Mesenchymal stem cell (in vitro differentiated cells and primary cell): ENCODE measurements around the gene IL17F.

Experiments used
- DNase-seq: peaks from one replicate; pipeline ENCODE4 v3.0.0-alpha.2; 2013
- H2AFZ ChIP-seq: one replicate; pipeline ENCODE4 v1.6.1; 2013; ENCODE audit warnings: low read depth, mild to moderate bottlenecking, control low read depth, inconsistent platforms, low read length, moderate library complexity
- H2AK5ac ChIP-seq: 2 replicates; pipeline ENCODE4 v1.6.1; 2013; ENCODE audit warnings: low read length, moderate library complexity, mild to moderate bottlenecking, inconsistent platforms; ENCODE audit not compliant: severe bottlenecking
- H2BK120ac ChIP-seq: one replicate; pipeline ENCODE4 v1.6.1; 2013; ENCODE audit warnings: low read depth, mild to moderate bottlenecking, inconsistent platforms, low read length, moderate library complexity
- H2BK12ac ChIP-seq, 2 experiments: one replicate each; pipeline ENCODE4 v1.6.1; 2013; ENCODE audit warnings: inconsistent platforms in 2 of 2, low read length in 2 of 2, mild to moderate bottlenecking in 2 of 2, moderate library complexity in 2 of 2, control low read depth in 1 of 2
- H2BK15ac ChIP-seq: one replicate; pipeline ENCODE4 v1.6.1; 2013; ENCODE audit warnings: mild to moderate bottlenecking, low read depth, inconsistent platforms; ENCODE audit not compliant: poor library complexity, severe bottlenecking
- H2BK5ac ChIP-seq: 2 replicates; pipeline ENCODE4 v1.6.1; 2013; ENCODE audit warnings: low read depth, mild to moderate bottlenecking, low read length, control low read depth, inconsistent platforms; ENCODE audit not compliant: poor library complexity, severe bottlenecking
- H3K14ac ChIP-seq, 2 experiments: one replicate each; pipeline ENCODE4 v1.6.1; 2013; ENCODE audit warnings: inconsistent platforms in 2 of 2, low read length in 2 of 2, control low read depth in 1 of 2, mild to moderate bottlenecking in 1 of 2, moderate library complexity in 1 of 2
- H3K18ac ChIP-seq, 2 experiments: one replicate each; pipeline ENCODE4 v1.6.1; 2013; ENCODE audit warnings: inconsistent platforms in 2 of 2, low read length in 2 of 2, control low read depth in 1 of 2, low read depth in 1 of 2, mild to moderate bottlenecking in 1 of 2
- H3K23ac ChIP-seq, 2 experiments: one replicate each; pipeline ENCODE4 v1.6.1; 2013; ENCODE audit warnings: inconsistent platforms in 2 of 2, low read length in 2 of 2, mild to moderate bottlenecking in 2 of 2, moderate library complexity in 2 of 2, control low read depth in 1 of 2
- H3K27ac ChIP-seq: 2 replicates; pipeline ENCODE4 v1.5.1; 2013; ENCODE audit warnings: mild to moderate bottlenecking, moderate library complexity, low read length, control low read depth, inconsistent platforms; ENCODE audit not compliant: poor library complexity, severe bottlenecking
- H3K27me3 ChIP-seq, 2 experiments: 2 replicates each; pipeline versions ENCODE4 v1.6.1 to v1.7.0; 2013; ENCODE audit warnings: low read length in 2 of 2, mild to moderate bottlenecking in 2 of 2, moderate library complexity in 2 of 2, control low read depth in 1 of 2, inconsistent platforms in 1 of 2; ENCODE audit not compliant: control insufficient read depth in 1 of 2, insufficient read depth in 1 of 2
- H3K36me3 ChIP-seq, 2 experiments: 2 replicates each; pipeline versions ENCODE4 v1.6.1 to v1.7.0; 2013; ENCODE audit warnings: low read length in 2 of 2, control low read depth in 1 of 2, inconsistent platforms in 1 of 2, low read depth in 1 of 2, mild to moderate bottlenecking in 1 of 2; ENCODE audit not compliant: insufficient read depth in 2 of 2, control insufficient read depth in 1 of 2
- H3K4ac ChIP-seq, 2 experiments: one replicate each; pipeline ENCODE4 v1.6.1; 2013; ENCODE audit warnings: inconsistent platforms in 2 of 2, low read length in 2 of 2, mild to moderate bottlenecking in 2 of 2, moderate library complexity in 2 of 2, control low read depth in 1 of 2, low read depth in 1 of 2
- H3K4me1 ChIP-seq: 2 replicates; pipeline ENCODE4 v1.6.1; 2013; ENCODE audit warnings: low read depth, low read length, control low read depth; ENCODE audit not compliant: control insufficient read depth, insufficient read depth
- H3K4me2 ChIP-seq: 2 replicates; pipeline ENCODE4 v1.6.1; 2013; ENCODE audit warnings: low read length, mild to moderate bottlenecking, inconsistent platforms; ENCODE audit not compliant: poor library complexity, severe bottlenecking
- H3K4me3 ChIP-seq, 2 experiments: 2 replicates each; pipeline versions ENCODE4 v1.5.1 to v1.7.0; 2013; ENCODE audit warnings: low read length in 2 of 2, mild to moderate bottlenecking in 2 of 2, control low read depth in 1 of 2, low read depth in 1 of 2; ENCODE audit not compliant: insufficient read depth in 1 of 2
- H3K79me1 ChIP-seq: replicated peaks from 2 replicates; pipeline ENCODE4 v1.6.1; 2013; ENCODE audit warnings: mild to moderate bottlenecking, control low read depth, low read length, inconsistent platforms; ENCODE audit not compliant: poor library complexity, severe bottlenecking
- H3K9ac ChIP-seq: 2 replicates; pipeline ENCODE4 v1.7.0; 2013; ENCODE audit warnings: mild to moderate bottlenecking, low read length, moderate library complexity
- H3K9me3 ChIP-seq: 2 replicates; pipeline ENCODE4 v1.7.0; 2013; ENCODE audit warnings: mild to moderate bottlenecking, low read length; ENCODE audit not compliant: control insufficient read depth
- H4K8ac ChIP-seq: one replicate; pipeline ENCODE4 v1.6.1; 2013; ENCODE audit warnings: inconsistent platforms, mild to moderate bottlenecking, low read length, moderate library complexity
- H4K91ac ChIP-seq: one replicate; pipeline ENCODE4 v1.6.1; 2013; ENCODE audit warnings: mild to moderate bottlenecking, low read length, inconsistent platforms
- WGBS: methylation state at CpG from one replicate; pipeline ENCODE4 v1.1.7; 2013; ENCODE audit warnings: mixed read lengths; 5-methylcytosine and 5-hydroxymethylcytosine counted together

The IL17F gene

GRCh38 chr6:52233975-52234823 lies 10.1 kb downstream of the IL17F start:
- H3K27me3 ChIP-seq: peaks cover 16 to 35% of the 10 kb centered on the region in 2 experiments
- no peaks in the 10 kb centered on the region for H3K9me3 ChIP-seq
- no peak overlapping the region for H2AK5ac ChIP-seq
- H3K9ac ChIP-seq: peak overlapping the region; percentile 28
- no peak overlapping the region for H3K4me3 ChIP-seq
- DNase-seq: peak; percentile 39
- no peak overlapping the region for H3K14ac ChIP-seq
- no peak overlapping the region for H4K91ac ChIP-seq
- H3K4ac ChIP-seq: no peak overlapping the region
- H2BK15ac ChIP-seq: no peak overlapping the region
- no peak overlapping the region for H2AFZ ChIP-seq
- H4K8ac ChIP-seq: no peak overlapping the region
- H3K27ac ChIP-seq: no peak overlapping the region
- H3K36me3 ChIP-seq: no peaks in the 10 kb centered on the region
- no peak overlapping the region for H2BK12ac ChIP-seq
- no peak overlapping the region for H2BK120ac ChIP-seq
- no peak overlapping the region for H3K23ac ChIP-seq
- no peak overlapping the region for H3K4me2 ChIP-seq
- no peaks in the 10 kb centered on the region for H3K79me1 ChIP-seq
- H3K18ac ChIP-seq: no peak overlapping the region
- H3K4me1 ChIP-seq: no peaks in the 10 kb centered on the region
- WGBS: 53% methylated on average over 15 of the region's 15 CpGs
- no peak overlapping the region for H2BK5ac ChIP-seq

GRCh38 chr6:52233005-52233404 lies 11.3 kb downstream of the IL17F start:
- Histone ChIP-seq H3K4me1 (no peaks in the 10 kb centered on the region), H3K4me2 (no peak overlapping the region), H2AFZ (no peak overlapping the region), H2BK15ac (no peak overlapping the region), H4K91ac (no peak overlapping the region), H3K4ac (no peak overlapping the region), H2BK12ac (no peak overlapping the region), H3K18ac (no peak overlapping the region), H3K4me3 (no peak overlapping the region), H3K14ac (no peak overlapping the region), H3K9me3 (no peaks in the 10 kb centered on the region), H2BK120ac (no peak overlapping the region), H3K27me3 (peaks cover 12 to 28% of the 10 kb centered on the region in 2 experiments), H3K79me1 (no peaks in the 10 kb centered on the region), H3K9ac (no peak overlapping the region), H2BK5ac (no peak overlapping the region), H3K23ac (no peak overlapping the region), H2AK5ac (no peak overlapping the region), H4K8ac (no peak overlapping the region), H3K36me3 (no peaks in the 10 kb centered on the region), H3K27ac (no peak overlapping the region)
- no peak for DNase-seq
- WGBS: 50% methylated on average over 1 of the region's 4 CpGs

- no peaks in the 10 kb centered on the region for H3K4me1 ChIP-seq
- no peak overlapping the region for H3K23ac ChIP-seq
- no peak overlapping the region for H3K14ac ChIP-seq
- no peak overlapping the region for H4K8ac ChIP-seq
- no peak overlapping the region for H3K27ac ChIP-seq
- H2AK5ac ChIP-seq: no peak overlapping the region
- H3K4ac ChIP-seq: no peak overlapping the region
- H3K36me3 ChIP-seq: no peaks in the 10 kb centered on the region
- no peak overlapping the region for H2AFZ ChIP-seq
- H3K4me2 ChIP-seq: no peak overlapping the region
- no peak overlapping the region for H3K4me3 ChIP-seq
- no peak overlapping the region for H2BK120ac ChIP-seq
- 86% methylated on average over 7 of the region's 8 CpGs for WGBS
- H3K18ac ChIP-seq: no peak overlapping the region
- H2BK15ac ChIP-seq: no peak overlapping the region
- H2BK12ac ChIP-seq: no peak overlapping the region
- no peaks in the 10 kb centered on the region for H3K9me3 ChIP-seq
- peaks cover 6 to 16% of the 10 kb centered on the region in 2 experiments for H3K27me3 ChIP-seq
- no peaks in the 10 kb centered on the region for H3K79me1 ChIP-seq
- no peak for DNase-seq
- H4K91ac ChIP-seq: no peak overlapping the region
- H3K9ac ChIP-seq: no peak overlapping the region
- no peak overlapping the region for H2BK5ac ChIP-seq
Observed at GRCh38 chr6:52231406-52232127, 12.7 kb downstream of the IL17F start.

- Histone ChIP-seq H3K4ac (no peak overlapping the region), H3K79me1 (no peaks in the 10 kb centered on the region), H3K27ac (no peak overlapping the region), H3K9ac (no peak overlapping the region), H2AFZ (no peak overlapping the region), H2BK5ac (no peak overlapping the region), H4K91ac (no peak overlapping the region), H3K23ac (no peak overlapping the region), H3K4me2 (no peak overlapping the region), H3K36me3 (no peaks in the 10 kb centered on the region), H2AK5ac (no peak overlapping the region), H2BK12ac (no peak overlapping the region), H3K9me3 (no peaks in the 10 kb centered on the region), H2BK15ac (no peak overlapping the region), H3K4me3 (no peak overlapping the region), H3K4me1 (no peaks in the 10 kb centered on the region), H3K14ac (no peak overlapping the region), H2BK120ac (no peak overlapping the region), H3K18ac (no peak overlapping the region), H4K8ac (no peak overlapping the region), H3K27me3 (peaks cover under 1 to 9% of the 10 kb centered on the region in 2 experiments)
- WGBS: 71% methylated on average over 1 of the region's 1 CpG
- DNase-seq: no peak
Observed at GRCh38 chr6:52230685-52231084, 13.6 kb downstream of the IL17F start.
